RWPE2 (cell line): ENCODE data around the gene SLC36A2.

ENCODE experiments used
- ATAC-seq: fragments of 200-7000 bp; cut with Tn5 transposase; 3 replicates; pipeline ENCODE4 v1.9.1; 2021; ENCODE audit warnings: low read depth
- DNase-seq: peaks from one replicate; pipeline ENCODE4 v3.0.0-alpha.2; 2020; ENCODE audit warnings: low spot score
- H3K27ac ChIP-seq: fragments of 450-650 bp; 2 replicates; pipeline ENCODE4 v1.5.1; 2017; ENCODE audit warnings: mild to moderate bottlenecking; ENCODE audit not compliant: poor library complexity, severe bottlenecking
- H3K27me3 ChIP-seq: fragments of 250-450 bp; sonication (Bioruptor Pico); 2 replicates; pipeline ENCODE4 v1.5.1; 2021; ENCODE audit warnings: mild to moderate bottlenecking, moderate library complexity; ENCODE audit not compliant: insufficient read depth, poor library complexity, severe bottlenecking
- H3K36me3 ChIP-seq: fragments of 250-450 bp; sonication (Bioruptor Pico); 2 replicates; pipeline ENCODE4 v1.5.1; 2020; ENCODE audit warnings: low read depth, mild to moderate bottlenecking, moderate library complexity
- H3K4me1 ChIP-seq: fragments of 250-450 bp; sonication (Bioruptor Pico); 2 replicates; pipeline ENCODE4 v1.5.1; 2021; ENCODE audit warnings: mild to moderate bottlenecking, moderate library complexity; ENCODE audit not compliant: insufficient read depth, poor library complexity, severe bottlenecking
- H3K4me3 ChIP-seq: fragments of 250-450 bp; sonication (Bioruptor Pico); 2 replicates; pipeline ENCODE4 v1.5.1; 2021; ENCODE audit warnings: mild to moderate bottlenecking, moderate library complexity; ENCODE audit not compliant: severe bottlenecking
- H3K9me3 ChIP-seq: fragments of 250-450 bp; sonication (Bioruptor Pico); 2 replicates; pipeline ENCODE4 v1.5.1; 2021; ENCODE audit warnings: mild to moderate bottlenecking, moderate library complexity; ENCODE audit not compliant: severe bottlenecking
- TF ChIP-seq, protein P1 (sequence below): fragments of 450-650 bp; IDR thresholded peaks from one replicate; pipeline ENCODE4 v1.5.1; 2017; ENCODE audit warnings: mild to moderate bottlenecking, moderate library complexity; ENCODE audit not compliant: poor library complexity, severe bottlenecking

The SLC36A2 gene

DNA sequence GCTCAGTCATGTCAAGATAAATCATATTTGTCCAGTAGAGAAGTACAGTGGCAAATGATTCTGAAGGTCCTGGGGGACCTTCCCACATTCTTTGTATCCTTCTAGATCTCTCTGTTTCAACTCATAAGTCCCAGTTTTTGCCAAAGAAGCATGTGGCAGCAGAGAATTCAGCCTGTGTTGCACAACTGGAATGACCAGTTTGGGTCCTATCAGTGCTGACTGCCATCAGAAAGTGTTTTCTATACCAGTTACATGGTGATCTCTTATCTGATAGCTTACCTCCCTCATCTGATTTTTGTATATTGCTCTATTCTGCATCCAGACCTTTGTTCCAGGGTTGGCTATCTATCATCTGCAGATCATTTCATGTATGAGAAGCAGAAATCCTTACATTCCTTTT, 72.7 kb downstream of the SLC36A2 start:
- H3K4me1 ChIP-seq, result no peaks in the 10 kb centered on the region
- no peaks in the 10 kb centered on the region for H3K9me3 ChIP-seq
- H3K27me3 ChIP-seq, result no peaks in the 10 kb centered on the region
- TF ChIP-seq, protein P1, sequence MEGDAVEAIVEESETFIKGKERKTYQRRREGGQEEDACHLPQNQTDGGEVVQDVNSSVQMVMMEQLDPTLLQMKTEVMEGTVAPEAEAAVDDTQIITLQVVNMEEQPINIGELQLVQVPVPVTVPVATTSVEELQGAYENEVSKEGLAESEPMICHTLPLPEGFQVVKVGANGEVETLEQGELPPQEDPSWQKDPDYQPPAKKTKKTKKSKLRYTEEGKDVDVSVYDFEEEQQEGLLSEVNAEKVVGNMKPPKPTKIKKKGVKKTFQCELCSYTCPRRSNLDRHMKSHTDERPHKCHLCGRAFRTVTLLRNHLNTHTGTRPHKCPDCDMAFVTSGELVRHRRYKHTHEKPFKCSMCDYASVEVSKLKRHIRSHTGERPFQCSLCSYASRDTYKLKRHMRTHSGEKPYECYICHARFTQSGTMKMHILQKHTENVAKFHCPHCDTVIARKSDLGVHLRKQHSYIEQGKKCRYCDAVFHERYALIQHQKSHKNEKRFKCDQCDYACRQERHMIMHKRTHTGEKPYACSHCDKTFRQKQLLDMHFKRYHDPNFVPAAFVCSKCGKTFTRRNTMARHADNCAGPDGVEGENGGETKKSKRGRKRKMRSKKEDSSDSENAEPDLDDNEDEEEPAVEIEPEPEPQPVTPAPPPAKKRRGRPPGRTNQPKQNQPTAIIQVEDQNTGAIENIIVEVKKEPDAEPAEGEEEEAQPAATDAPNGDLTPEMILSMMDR, result no peak
- no peak overlapping the region for H3K4me3 ChIP-seq
- H3K36me3 ChIP-seq, result peaks cover 12% of the 10 kb centered on the region
- no peak overlapping the region for H3K27ac ChIP-seq
- DNase-seq (no peak), ATAC-seq (0 out of 3 replicates have a peak, but pooled peaks have one; percentile 27)

- H3K9me3 ChIP-seq, result no peaks in the 10 kb centered on the region
Observed at GRCh38 chr5:151271336-151271735, 76.0 kb downstream of the SLC36A2 start.

GRCh38 chr5:151270599-151270998, 76.8 kb downstream of the SLC36A2 start:
- Histone ChIP-seq H3K4me1 (no peaks in the 10 kb centered on the region), H3K4me3 (no peak overlapping the region), H3K36me3 (peaks cover 49% of the 10 kb centered on the region), H3K27me3 (no peaks in the 10 kb centered on the region), H3K9me3 (no peaks in the 10 kb centered on the region), H3K27ac (no peak overlapping the region)
- DNase-seq (no peak), ATAC-seq (peak; percentile 40; the same call in 2 of the 3 replicates)
- TF ChIP-seq, protein P1, result no peak

More at GRCh38 chr5:151271336-151271735, 76.0 kb downstream of the SLC36A2 start:
- no peak for DNase-seq
- no peaks in the 10 kb centered on the region for H3K4me1 ChIP-seq
- H3K4me3 ChIP-seq, result no peak overlapping the region
- H3K27me3 ChIP-seq, result no peaks in the 10 kb centered on the region
- H3K36me3 ChIP-seq, result peaks cover 41% of the 10 kb centered on the region
- no peak for ATAC-seq
- no peak overlapping the region for H3K27ac ChIP-seq
- TF ChIP-seq, protein P1, result no peak

GRCh38 chr5:151267491-151268260, 79.7 kb downstream of the SLC36A2 start:
- ATAC-seq (no peak), DNase-seq (no peak)
- Histone ChIP-seq H3K27me3 (no peaks in the 10 kb centered on the region), H3K4me1 (peaks cover 23% of the 10 kb centered on the region), H3K36me3 (peaks cover 67% of the 10 kb centered on the region), H3K9me3 (no peaks in the 10 kb centered on the region), H3K27ac (no peak overlapping the region), H3K4me3 (no peak overlapping the region)
- TF ChIP-seq, protein P1, result no peak
